AG08395 (cell line): ENCODE measurements around the gene AUP1.

Experiments used
- DNase-seq: peaks from one replicate; pipeline ENCODE4 v3.0.0; 2012; ENCODE audit warnings: mixed read lengths, low spot score

AUP1 gene

GRCh38 chr2:74513605-74514367, 15.7 kb downstream of the AUP1 start:
- no peak for DNase-seq

GRCh38 chr2:74512744-74513604, 16.5 kb downstream of the AUP1 start:
- no peak for DNase-seq

- no peak for DNase-seq
These were observed 18.2 kb downstream of the AUP1 start for GRCh38 chr2:74511104-74511989.

GRCh38 chr2:74510272-74510671, 19.2 kb downstream of the AUP1 start:
- no peak for DNase-seq

DNA sequence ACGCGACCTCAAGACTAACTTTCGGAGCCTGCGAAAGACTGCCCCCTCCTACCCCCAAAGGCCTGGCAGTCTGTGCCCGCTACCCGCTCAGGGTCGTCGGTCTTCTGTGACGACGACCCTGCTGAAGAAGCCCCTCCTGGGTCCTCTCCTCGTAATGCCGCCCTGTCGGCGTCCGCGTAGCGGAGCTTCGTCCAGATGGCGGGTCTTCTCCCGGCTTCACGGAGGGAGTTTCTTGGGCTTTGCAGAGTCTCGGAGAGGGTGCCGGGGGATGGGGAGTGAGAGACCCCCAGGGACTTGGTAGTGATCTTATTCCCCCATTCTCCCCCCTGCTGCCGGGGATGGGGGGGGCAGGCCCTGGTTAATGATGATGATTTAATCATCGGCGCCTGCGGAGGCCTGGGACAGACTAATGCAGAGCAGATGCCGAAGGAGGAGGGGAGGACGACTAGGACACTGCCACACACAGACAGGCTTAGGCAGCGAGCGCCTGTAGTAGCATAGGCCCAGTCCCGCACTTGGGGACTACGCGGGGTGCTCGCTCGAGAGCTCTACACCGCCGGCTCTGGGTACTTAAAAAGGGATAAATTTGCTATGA, 21.5 kb downstream of the AUP1 start:
- DNase-seq, result peak; percentile 77

DNA sequence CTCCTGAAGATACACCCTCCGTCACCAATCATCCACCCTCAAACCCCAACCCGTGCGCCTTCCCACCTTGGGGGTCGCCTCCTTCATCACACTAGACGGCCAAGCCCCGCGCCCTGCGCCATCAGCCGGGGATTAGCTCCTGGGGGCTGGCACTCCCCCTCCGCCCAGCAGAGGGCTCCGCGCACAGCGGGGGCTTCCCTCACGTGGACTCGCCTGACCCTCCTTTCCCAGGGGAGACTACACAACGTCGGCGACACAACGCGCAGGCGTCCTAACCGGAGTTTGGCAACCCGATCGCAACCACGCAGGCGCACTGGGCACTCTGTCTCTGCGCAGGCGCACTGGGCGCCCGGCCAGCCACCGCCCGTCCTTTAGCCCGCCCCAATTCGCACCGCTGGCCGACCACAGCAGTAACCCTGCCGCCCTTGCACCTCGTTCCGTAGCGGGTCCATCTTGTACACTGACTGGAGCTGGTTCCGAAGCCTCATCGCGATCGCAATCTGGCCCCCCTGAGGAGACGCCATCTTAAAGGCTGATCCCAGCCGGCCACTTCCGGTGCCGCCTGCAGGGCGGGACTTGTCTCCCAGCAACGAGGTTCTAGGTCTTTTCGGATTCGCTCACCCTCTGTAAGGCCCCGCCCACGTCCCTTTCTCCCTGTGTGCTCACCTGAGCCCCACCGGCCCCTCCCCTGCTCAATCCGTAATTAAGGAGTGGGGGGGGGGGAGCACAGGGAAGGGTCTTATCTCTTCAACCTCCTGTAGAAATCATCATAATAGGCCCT, 22.2 kb downstream of the AUP1 start, which contains the start of gene PCGF1:
PCGF1 (minus strand) TSS at position 551 of the 781 bp plus-strand sequence; CDS start at position 524, 27 bp downstream.
- peak; percentile 98 for DNase-seq

- DNase-seq, result no peak
These were observed 23.9 kb downstream of the AUP1 start for GRCh38 chr2:74505448-74506246.

DNA sequence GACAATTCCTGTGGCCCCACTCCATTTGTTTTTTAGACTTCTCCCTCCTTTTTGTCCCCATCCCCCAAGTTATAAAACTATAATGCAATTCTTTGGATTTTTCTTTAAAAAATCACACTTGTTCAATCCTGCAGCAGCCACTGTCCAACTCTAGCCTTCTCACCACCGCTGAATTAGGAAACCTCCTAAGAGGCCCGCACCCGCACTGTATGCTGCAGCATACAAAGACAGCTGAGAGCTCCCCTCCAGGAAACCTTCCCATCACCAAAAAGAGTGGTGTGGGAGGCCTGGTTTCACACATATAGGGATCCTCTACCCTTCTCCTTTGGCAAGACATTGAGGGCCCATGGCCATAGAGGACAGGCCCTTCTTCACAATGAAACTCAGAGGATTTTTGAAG, 24.9 kb downstream of the AUP1 start:
- DNase-seq, result no peak

DNA sequence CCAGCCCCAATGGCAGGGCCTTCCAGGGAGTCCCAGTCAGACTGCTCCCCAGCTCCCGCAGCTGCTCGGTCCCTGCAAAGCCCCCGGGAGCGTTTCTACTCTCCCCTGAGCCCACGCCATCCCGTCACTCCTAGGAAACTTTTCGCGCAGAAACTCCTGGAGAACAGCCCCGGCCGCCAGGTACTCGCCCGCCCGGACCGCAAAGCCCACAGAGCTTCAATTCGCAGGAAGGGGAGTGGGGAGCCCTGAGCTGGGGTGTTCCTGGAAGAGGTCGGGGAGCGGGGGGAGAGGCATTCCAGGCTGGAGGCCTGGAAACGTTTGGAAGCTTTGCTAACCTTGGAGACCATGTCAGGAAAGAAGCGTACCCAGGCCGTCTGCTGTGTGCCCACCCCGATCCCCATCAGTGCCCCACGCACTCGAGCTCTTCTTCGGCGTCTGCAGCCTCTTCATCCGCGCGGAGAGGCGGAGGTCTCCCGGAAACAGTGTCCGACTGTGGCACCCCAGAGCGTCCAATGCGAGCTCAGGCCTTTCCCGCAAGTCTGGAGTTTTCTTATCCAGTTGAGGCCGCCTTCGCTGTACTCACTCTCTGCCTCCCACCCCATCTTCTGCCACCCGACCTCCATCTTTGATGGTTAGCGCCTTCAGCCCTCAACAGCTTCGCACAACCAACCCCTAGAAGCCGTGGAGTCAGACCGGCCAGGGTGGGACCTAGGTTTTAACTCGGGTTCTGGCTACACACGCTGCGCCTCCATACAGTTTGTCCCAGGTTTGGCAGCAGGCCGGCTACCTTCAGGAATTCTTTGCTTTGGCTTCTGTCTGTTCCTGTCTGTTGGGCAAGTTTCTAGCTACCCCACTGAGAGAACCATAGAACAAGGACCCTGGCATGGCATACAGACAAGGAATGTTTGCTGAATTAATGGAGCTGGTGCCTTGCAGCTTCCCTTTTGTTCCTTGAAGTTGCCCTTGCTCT, 25.7 kb downstream of the AUP1 start:
- DNase-seq, result no peak

- peak; percentile 83 for DNase-seq
These were observed 26.6 kb downstream of the AUP1 start for GRCh38 chr2:74502720-74503505.

GRCh38 chr2:74502147-74502719, 27.3 kb downstream of the AUP1 start:
- no peak for DNase-seq

DNA sequence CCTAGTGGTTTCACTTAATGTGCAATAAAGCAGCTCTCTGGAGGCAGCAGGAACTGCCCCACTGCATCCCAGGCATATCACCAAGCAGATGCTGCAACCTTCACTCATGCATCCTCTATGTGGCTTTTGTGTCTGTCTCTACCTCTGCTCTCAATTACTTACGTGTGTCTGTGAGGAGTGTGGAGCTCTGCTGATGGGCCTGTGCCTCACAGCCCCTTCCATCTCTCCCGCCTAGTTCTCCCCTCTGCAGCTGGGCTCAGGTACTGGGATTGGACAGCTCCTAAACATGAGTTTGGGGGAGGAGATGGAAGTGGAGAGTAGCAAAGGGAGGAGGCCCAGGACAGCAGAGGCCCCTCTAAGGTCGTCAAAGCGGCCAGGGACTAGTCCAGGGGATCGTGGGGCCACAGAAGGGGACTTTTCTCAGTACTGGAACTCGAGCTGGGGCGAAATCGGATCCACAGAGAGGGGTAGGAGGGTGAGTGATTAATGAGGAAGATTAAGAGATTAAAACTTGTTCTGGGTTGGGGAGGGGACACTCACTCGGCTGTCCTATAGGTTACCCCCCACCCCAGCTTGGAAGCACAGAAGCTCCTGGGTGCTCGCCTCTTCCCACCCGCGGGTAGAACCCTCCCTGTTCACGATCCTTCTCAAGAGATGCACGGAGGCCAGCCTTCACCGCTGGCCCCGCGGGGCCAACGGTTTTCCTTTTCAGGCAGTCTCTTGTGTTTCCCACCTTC, 28.0 kb downstream of the AUP1 start:
- DNase-seq, result no peak

- no peak for DNase-seq
These were observed 28.9 kb downstream of the AUP1 start for GRCh38 chr2:74500578-74500946.

DNA sequence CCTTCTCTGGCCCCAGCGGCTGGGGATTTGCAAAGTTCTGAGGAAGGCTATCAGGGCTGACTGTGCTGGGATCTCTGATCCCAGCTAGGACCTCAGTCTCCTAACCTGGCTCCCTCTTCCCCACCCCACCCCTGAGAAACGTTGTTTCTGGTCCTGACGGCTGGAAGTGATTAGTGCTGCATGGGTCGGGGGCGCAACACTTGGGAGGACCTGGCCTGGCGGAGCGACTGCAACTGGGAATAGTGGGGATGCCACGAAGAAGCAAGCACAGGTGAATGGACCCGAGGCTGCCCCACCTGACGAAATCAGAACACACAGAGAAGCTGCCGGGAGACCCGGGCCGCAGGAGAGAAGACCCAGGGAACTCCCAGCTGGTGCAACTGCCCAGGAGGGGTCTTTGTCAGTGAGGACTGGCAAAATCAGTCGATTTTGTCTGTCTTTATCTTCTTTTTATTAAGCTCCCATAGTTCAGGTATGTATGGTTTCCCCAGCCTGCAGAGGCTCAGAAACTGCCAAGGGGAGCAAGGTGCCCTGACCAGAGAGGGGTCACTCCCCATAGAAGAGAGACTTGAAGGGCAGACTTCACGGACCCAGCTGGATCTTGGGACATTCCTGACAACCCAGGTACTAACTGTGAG, 29.4 kb downstream of the AUP1 start:
- no peak for DNase-seq

- no peak for DNase-seq
These were observed 30.1 kb downstream of the AUP1 start, which contains the start of gene LBX2 for GRCh38 chr2:74499267-74499939. LBX2 (minus strand) TSS chr2:74499603; CDS start chr2:74499537, 66 bp downstream.
